ENCODE data around the gene HADHB.

HADHB gene

GRCh38 chr2:26223018-26223417, 21.7 kb upstream of the HADHB start:
- H3K27ac Mint-ChIP-seq: no peak overlapping the region
- TF ChIP-seq CTCF (IDR thresholded peaks at IDR 0.05): no peak
- peaks cover 24% of the 10 kb centered on the region for H3K9me3 Mint-ChIP-seq
- no peak for DNase-seq
- no peak overlapping the region for H3K4me3 Mint-ChIP-seq
- H3K36me3 Mint-ChIP-seq (ENCODE audit: low read depth): peaks cover 69% of the 10 kb centered on the region
- H3K4me1 Mint-ChIP-seq: no peaks in the 10 kb centered on the region
- peaks cover 4% of the 10 kb centered on the region for H3K27me3 Mint-ChIP-seq (ENCODE audit: low read depth, poor library complexity)

GRCh38 chr2:26224095-26224494, 20.6 kb upstream of the HADHB start:
- Mint-ChIP-seq H3K36me3 (ENCODE audit: low read depth) (peaks cover 69% of the 10 kb centered on the region), H3K4me1 (no peaks in the 10 kb centered on the region), H3K27ac (no peak overlapping the region), H3K9me3 (peaks cover 18% of the 10 kb centered on the region), H3K27me3 (ENCODE audit: low read depth, poor library complexity) (peaks cover 4% of the 10 kb centered on the region), H3K4me3 (no peak overlapping the region)
- TF ChIP-seq CTCF (IDR thresholded peaks at IDR 0.05): no peak
- DNase-seq: no peak

- DNase-seq: no peak
- no peak for TF ChIP-seq CTCF (IDR thresholded peaks at IDR 0.05)
- Mint-ChIP-seq H3K4me3 (no peak overlapping the region), H3K27me3 (ENCODE audit: low read depth, poor library complexity) (no peaks in the 10 kb centered on the region), H3K36me3 (ENCODE audit: low read depth) (peaks cover 76% of the 10 kb centered on the region), H3K9me3 (peaks cover 18% of the 10 kb centered on the region), H3K27ac (no peak overlapping the region), H3K4me1 (no peaks in the 10 kb centered on the region)
These were observed 15.1 kb upstream of the HADHB start for GRCh38 chr2:26229595-26229994.

GRCh38 chr2:26230806-26231205, 13.9 kb upstream of the HADHB start:
- peaks cover 72% of the 10 kb centered on the region for H3K36me3 Mint-ChIP-seq (ENCODE audit: low read depth)
- TF ChIP-seq CTCF (IDR thresholded peaks at IDR 0.05): no peak
- no peak for DNase-seq
- peaks cover 16% of the 10 kb centered on the region for H3K9me3 Mint-ChIP-seq
- H3K4me3 Mint-ChIP-seq: no peak overlapping the region
- H3K27ac Mint-ChIP-seq: no peak overlapping the region
- no peaks in the 10 kb centered on the region for H3K27me3 Mint-ChIP-seq (ENCODE audit: low read depth, poor library complexity)
- no peaks in the 10 kb centered on the region for H3K4me1 Mint-ChIP-seq

GRCh38 chr2:26235089-26235488, 9.7 kb upstream of the HADHB start:
- Mint-ChIP-seq H3K4me3 (no peak overlapping the region), H3K4me1 (no peaks in the 10 kb centered on the region), H3K27me3 (ENCODE audit: low read depth, poor library complexity) (no peaks in the 10 kb centered on the region), H3K9me3 (no peaks in the 10 kb centered on the region), H3K27ac (no peak overlapping the region), H3K36me3 (ENCODE audit: low read depth) (peaks cover 34% of the 10 kb centered on the region)
- no peak for TF ChIP-seq CTCF (IDR thresholded peaks at IDR 0.05)
- DNase-seq: no peak

DNA sequence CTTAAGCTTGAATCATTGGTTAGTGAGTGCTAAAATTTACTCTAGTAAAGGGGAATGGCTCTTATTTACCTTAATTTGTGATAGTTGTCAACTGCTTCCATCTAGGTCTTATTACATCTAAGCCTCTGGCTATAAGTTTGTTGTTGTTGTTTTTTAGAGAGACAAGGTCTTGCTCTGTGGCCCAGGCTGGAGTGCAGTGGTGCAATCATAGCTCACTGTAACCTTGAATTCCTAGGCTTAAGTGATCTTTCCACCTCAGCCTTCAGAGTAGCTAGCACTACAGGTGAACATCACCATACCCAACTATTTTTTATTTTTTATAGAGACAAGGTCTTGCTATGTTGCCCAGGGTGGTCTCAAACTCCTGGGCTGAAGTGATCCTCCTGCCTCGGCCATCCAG, 6.9 kb upstream of the HADHB start:
- peaks cover 16% of the 10 kb centered on the region for H3K4me1 Mint-ChIP-seq
- no peak for DNase-seq
- H3K36me3 Mint-ChIP-seq (ENCODE audit: low read depth): peaks cover 14% of the 10 kb centered on the region
- H3K4me3 Mint-ChIP-seq: no peak overlapping the region
- no peak for TF ChIP-seq CTCF (IDR thresholded peaks at IDR 0.05)
- H3K27me3 Mint-ChIP-seq (ENCODE audit: low read depth, poor library complexity): no peaks in the 10 kb centered on the region
- H3K27ac Mint-ChIP-seq: no peak overlapping the region
- H3K9me3 Mint-ChIP-seq: no peaks in the 10 kb centered on the region
